ENCODE measurements around the gene RASL11A.

RASL11A gene

DNA sequence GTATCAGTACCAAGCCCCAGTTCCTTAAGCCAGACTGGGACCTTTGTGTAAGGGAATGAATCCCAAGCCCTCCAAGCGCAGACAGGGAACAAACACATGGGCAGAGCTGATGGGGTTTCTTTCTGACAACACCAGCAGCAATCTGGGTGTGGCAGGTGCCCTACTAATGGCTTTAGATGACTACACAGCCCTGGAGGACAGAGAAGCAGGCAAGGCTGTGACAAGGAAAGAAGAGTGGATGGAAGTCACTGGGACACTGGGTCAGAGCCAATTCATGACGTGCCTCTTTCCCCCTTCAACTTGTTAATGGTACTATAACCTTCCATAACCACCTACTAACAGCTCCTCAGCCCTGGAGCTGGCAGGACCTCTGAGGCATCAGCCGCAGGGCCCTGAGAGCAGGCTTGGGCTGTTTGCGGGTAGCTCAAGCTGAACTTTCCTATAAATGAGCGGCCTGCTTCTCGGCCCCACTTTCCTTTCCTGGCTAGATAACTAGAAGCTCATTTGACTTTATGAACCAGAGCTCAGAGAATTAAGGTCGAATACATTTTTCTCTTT, 38.9 kb downstream of the RASL11A start:
- no peak for DNase-seq (ENCODE audit: low spot score)

DNA sequence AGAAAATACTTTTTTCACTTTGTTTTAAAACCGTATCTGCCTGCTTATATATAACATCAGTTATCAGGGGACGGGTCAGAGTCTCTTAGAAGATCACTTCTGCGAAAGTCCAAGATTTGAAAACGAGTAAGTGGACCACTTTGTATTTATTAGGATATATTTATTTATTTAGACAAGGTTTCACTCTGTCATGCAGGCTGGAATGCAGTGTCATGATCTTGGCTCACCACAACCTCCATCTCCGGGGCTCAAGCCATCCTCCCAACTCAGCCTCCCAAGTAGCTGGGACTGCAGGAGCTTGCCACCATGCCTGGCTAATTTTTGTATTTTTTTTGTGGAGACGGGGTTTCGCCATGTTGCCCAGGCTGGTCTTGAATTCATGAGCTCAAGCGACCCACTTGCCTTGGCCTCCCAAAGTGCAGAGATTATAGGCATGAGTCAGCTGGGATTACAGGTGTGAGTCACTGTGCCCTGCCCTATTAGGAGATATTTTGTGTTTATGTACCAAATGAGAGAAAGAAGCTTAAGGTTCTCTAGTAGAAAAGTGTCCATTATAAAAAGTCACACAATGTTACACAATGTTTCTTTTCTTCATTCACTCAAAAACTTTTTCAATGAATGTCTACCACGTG, 39.5 kb downstream of the RASL11A start:
- no peak overlapping the region for H3K27ac ChIP-seq (ENCODE audit: poor library complexity, severe bottlenecking)
- H3K9me3 ChIP-seq (ENCODE audit: severe bottlenecking) = no peaks in the 10 kb centered on the region
- TF ChIP-seq, protein P1, sequence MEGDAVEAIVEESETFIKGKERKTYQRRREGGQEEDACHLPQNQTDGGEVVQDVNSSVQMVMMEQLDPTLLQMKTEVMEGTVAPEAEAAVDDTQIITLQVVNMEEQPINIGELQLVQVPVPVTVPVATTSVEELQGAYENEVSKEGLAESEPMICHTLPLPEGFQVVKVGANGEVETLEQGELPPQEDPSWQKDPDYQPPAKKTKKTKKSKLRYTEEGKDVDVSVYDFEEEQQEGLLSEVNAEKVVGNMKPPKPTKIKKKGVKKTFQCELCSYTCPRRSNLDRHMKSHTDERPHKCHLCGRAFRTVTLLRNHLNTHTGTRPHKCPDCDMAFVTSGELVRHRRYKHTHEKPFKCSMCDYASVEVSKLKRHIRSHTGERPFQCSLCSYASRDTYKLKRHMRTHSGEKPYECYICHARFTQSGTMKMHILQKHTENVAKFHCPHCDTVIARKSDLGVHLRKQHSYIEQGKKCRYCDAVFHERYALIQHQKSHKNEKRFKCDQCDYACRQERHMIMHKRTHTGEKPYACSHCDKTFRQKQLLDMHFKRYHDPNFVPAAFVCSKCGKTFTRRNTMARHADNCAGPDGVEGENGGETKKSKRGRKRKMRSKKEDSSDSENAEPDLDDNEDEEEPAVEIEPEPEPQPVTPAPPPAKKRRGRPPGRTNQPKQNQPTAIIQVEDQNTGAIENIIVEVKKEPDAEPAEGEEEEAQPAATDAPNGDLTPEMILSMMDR (IDR thresholded peaks at IDR 0.05; ENCODE audit: poor library complexity, severe bottlenecking) = no peak
- H3K36me3 ChIP-seq (ENCODE audit: low read depth) = no peaks in the 10 kb centered on the region
- no peaks in the 10 kb centered on the region for H3K27me3 ChIP-seq (ENCODE audit: insufficient read depth, poor library complexity, severe bottlenecking)
- no peak overlapping the region for H3K4me3 ChIP-seq (ENCODE audit: severe bottlenecking)
- peak; percentile 48; the same call in 1 of the 3 replicates for ATAC-seq (ENCODE audit: low read depth)
- H3K4me1 ChIP-seq (ENCODE audit: insufficient read depth, poor library complexity, severe bottlenecking) = no peaks in the 10 kb centered on the region
- DNase-seq (ENCODE audit: low spot score) = no peak

More for the DNA sequence above, 38.9 kb downstream of the RASL11A start:
- ATAC-seq (ENCODE audit: low read depth) = no peak
- no peaks in the 10 kb centered on the region for H3K36me3 ChIP-seq (ENCODE audit: low read depth)
- no peak overlapping the region for H3K4me3 ChIP-seq (ENCODE audit: severe bottlenecking)
- no peaks in the 10 kb centered on the region for H3K27me3 ChIP-seq (ENCODE audit: insufficient read depth, poor library complexity, severe bottlenecking)
- TF ChIP-seq, protein P1 (IDR thresholded peaks at IDR 0.05; ENCODE audit: poor library complexity, severe bottlenecking) = no peak
- H3K9me3 ChIP-seq (ENCODE audit: severe bottlenecking) = no peaks in the 10 kb centered on the region
- no peaks in the 10 kb centered on the region for H3K4me1 ChIP-seq (ENCODE audit: insufficient read depth, poor library complexity, severe bottlenecking)
- no peak overlapping the region for H3K27ac ChIP-seq (ENCODE audit: poor library complexity, severe bottlenecking)

DNA sequence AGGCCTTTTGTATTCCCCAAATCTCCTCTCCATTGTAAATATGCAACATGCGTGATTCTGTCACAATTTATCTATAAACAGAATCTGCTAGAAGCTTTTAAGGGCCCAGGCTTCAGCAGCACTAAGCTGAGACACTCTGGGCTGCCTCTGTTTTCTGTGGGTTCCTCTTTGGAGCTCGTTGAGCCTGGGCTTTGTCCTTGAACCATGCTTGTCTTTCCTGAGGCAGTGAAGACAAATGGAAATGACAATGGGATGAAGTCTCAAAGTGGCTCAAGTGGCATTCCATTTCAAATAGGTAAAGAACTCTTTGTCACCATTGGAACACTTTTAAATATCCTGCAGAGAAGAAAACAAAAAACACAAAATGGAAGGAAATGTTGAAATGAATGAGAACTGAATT, 40.3 kb downstream of the RASL11A start:
- H3K36me3 ChIP-seq (ENCODE audit: low read depth) = no peaks in the 10 kb centered on the region
- H3K4me3 ChIP-seq (ENCODE audit: severe bottlenecking) = no peak overlapping the region
- TF ChIP-seq, protein P1 (IDR thresholded peaks at IDR 0.05; ENCODE audit: poor library complexity, severe bottlenecking) = no peak
- DNase-seq (ENCODE audit: low spot score) (no peak), ATAC-seq (ENCODE audit: low read depth) (no peak)
- H3K9me3 ChIP-seq (ENCODE audit: severe bottlenecking) = no peaks in the 10 kb centered on the region
- no peaks in the 10 kb centered on the region for H3K27me3 ChIP-seq (ENCODE audit: insufficient read depth, poor library complexity, severe bottlenecking)
- H3K4me1 ChIP-seq (ENCODE audit: insufficient read depth, poor library complexity, severe bottlenecking) = no peaks in the 10 kb centered on the region
- no peak overlapping the region for H3K27ac ChIP-seq (ENCODE audit: poor library complexity, severe bottlenecking)

DNA sequence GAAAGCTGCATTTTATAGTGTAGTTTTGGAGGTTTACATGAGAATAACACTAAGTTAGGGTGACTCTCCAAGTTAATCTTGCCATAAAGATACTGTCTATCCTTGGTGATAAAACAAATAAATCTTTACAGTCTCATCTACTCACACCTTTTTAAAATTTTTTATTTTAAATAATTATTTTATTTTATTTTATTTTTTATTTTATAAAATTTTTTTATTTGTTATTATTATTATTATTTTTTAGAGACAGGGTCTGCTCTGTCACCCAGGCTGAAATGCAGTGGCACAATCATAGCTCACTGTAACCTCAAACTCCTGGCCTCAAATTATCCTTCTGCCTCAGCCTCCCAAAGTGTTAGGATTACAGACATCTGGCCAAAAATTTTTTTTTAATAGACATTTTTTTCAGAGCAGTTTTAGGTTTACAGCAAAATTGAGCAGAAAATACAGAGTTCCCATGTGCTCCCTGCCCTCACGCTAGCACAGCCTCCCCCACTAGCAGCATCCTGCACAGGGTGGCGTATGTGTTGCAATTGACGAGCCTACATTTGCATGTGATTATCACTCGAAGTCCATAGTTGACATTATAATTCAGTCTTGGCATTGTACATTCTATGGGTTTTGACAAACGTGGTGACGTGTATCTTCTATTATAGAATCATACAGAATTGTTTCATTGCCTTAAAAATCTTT, 41.0 kb downstream of the RASL11A start:
- DNase-seq (ENCODE audit: low spot score) (no peak), ATAC-seq (ENCODE audit: low read depth) (no peak)
- no peaks in the 10 kb centered on the region for H3K4me1 ChIP-seq (ENCODE audit: insufficient read depth, poor library complexity, severe bottlenecking)
- TF ChIP-seq, protein P1 (IDR thresholded peaks at IDR 0.05; ENCODE audit: poor library complexity, severe bottlenecking) = no peak
- H3K4me3 ChIP-seq (ENCODE audit: severe bottlenecking) = no peak overlapping the region
- no peaks in the 10 kb centered on the region for H3K36me3 ChIP-seq (ENCODE audit: low read depth)
- no peaks in the 10 kb centered on the region for H3K9me3 ChIP-seq (ENCODE audit: severe bottlenecking)
- H3K27me3 ChIP-seq (ENCODE audit: insufficient read depth, poor library complexity, severe bottlenecking) = no peaks in the 10 kb centered on the region
- H3K27ac ChIP-seq (ENCODE audit: poor library complexity, severe bottlenecking) = no peak overlapping the region

DNA sequence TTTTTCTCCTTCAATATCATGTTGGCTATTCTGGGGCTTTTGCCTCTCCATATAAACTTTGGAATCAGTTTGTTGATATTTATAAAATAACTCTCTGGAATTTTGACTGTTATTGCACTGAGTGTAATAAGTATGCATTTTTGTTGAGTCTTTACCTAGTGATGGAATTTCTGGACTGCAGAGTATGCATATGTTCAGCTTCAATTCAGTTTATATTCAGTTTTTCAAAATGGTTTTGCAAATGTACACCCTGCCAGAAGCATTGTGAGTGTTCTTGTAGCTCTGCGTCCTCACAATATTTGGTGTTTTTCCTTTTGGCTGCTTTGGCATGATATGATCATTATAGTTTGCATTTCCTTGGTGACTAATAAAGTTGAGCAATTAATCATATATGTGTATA, 43.1 kb downstream of the RASL11A start:
- TF ChIP-seq, protein P1 (IDR thresholded peaks at IDR 0.05; ENCODE audit: poor library complexity, severe bottlenecking) = no peak
- ATAC-seq (ENCODE audit: low read depth) = no peak
- no peaks in the 10 kb centered on the region for H3K4me1 ChIP-seq (ENCODE audit: insufficient read depth, poor library complexity, severe bottlenecking)
- no peaks in the 10 kb centered on the region for H3K36me3 ChIP-seq (ENCODE audit: low read depth)
- no peak overlapping the region for H3K27ac ChIP-seq (ENCODE audit: poor library complexity, severe bottlenecking)
- no peak overlapping the region for H3K4me3 ChIP-seq (ENCODE audit: severe bottlenecking)
- H3K9me3 ChIP-seq (ENCODE audit: severe bottlenecking) = no peaks in the 10 kb centered on the region
- H3K27me3 ChIP-seq (ENCODE audit: insufficient read depth, poor library complexity, severe bottlenecking) = no peaks in the 10 kb centered on the region
- no peak for DNase-seq (ENCODE audit: low spot score)
